HL-60/S4 treated with retinoic acid at 250 ng/mL for 4 days and 3 days (cell line): ENCODE data around the gene ZCCHC4.

ENCODE experiments used
- in situ Hi-C: fragments of 300-500 bp; cut with MboI; formaldehyde crosslinking; loops from 2 replicates; pipeline ENCODE4 v1.7.0; 2022; ENCODE audit warnings: low sequenced_read_pairs

ZCCHC4 gene

GRCh38 chr4:25312496-25313200 lies at the start of gene ZCCHC4:
ZCCHC4 (plus strand) TSS chr4:25312774; CDS start chr4:25312810, 36 bp downstream.
- in situ Hi-C loops: no loop called here

DNA sequence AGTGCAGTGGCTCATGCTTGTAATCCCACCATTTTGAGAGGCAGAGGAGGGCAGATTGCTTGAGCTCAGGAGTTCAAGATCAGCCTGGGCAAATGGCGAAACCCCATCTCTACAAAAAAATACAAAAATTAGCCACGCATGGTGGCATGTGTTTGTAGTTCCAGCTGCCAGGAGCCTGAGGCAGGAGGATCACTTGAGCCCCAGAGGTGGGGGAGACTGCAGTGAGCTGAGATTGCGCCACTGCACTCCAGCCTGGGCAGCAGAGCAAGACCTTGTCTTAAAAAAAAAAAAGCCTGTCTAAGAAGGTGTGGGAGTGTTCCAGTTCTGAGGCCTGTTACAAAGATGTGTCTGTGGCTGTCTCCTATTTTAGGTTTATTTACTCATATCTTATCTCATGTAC lies 40.7 kb upstream of the ZCCHC4 start:
- in situ Hi-C loops: no loop called here

- in situ Hi-C loops: no loop called here
These were observed 32.4 kb upstream of the ZCCHC4 start for GRCh38 chr4:25280210-25280609.

GRCh38 chr4:25283948-25284347 lies 28.6 kb upstream of the ZCCHC4 start:
- in situ Hi-C loops: no loop called here

DNA sequence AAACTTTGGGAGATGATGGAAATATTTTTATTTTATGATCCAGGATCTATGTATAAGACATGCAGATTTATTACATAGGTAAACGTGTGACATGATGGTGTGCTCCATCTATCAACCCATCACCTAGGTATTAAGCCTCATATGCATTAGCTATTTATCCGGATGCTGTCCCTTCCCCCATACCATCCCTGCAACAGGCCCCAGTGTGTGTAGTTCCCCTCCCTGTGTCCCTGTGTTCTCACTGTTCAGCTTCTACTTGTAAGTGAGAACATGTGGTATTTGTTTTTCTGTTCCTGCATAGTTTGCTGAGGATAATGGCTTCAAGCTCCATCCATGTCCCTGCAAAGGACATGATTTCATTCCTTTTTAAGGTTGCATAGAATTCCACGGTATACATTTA lies 28.1 kb upstream of the ZCCHC4 start:
- in situ Hi-C loops: no loop called here

- in situ Hi-C loops: no loop called here
These were observed 22.0 kb upstream of the ZCCHC4 start for GRCh38 chr4:25290490-25291067.

DNA sequence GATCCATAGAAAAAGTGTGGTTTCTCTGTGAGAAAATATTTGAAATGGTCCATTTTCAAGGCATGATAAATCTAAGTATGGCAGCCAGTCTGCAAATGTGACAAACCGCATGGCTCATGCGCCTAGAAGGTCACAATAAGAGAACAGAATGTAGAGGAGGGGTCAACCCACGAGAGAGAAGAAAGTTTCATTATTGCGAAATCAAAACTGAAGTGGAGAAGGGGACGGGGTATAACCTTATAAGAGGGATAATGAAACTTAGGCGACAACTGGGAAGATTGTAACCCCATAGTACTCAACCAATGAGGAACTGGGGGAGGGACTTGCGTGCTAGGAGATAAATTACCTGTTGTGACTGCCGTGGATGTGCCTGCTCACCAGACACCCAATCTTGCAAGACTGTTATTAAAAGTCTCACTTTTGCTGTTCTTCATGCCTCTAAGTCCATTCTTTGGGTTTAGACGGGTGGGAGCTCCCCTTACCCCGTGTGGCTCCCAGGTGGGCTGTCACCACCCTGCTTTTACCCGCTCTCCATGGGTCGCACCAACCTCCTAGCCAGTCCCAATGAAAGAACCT lies 21.3 kb upstream of the ZCCHC4 start:
- in situ Hi-C loops: no loop called here

DNA sequence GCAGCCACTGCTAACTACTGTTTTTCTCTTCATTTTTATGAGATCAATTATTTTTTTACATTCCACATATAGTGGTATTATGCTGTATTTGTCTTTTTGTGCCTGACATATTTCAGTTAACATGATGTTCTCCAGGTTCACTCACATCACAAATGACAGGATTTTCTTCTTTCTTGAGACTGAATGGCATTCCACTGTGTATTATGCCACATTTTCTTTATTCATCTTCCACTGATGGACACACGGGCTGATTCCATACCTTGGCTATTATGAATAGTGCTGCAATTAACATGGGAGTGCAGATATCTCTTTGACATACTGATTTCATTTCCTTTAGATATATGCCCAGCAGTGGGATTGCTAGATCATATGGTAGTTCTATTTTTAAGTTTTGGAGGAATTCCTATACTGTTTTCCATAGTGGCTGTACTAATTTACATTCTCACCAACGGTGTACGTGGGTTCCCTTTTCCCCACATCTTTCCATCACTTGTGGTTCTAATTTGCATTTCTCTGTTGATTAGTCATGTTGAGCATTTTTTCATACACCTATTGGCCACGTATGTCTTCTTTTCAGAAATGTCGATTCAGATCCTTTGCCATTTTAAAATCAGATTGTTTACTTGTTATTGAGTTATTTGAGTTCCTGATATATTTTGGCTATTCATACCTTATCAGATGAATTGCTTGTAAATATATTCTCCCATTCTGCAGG lies 14.9 kb upstream of the ZCCHC4 start:
- in situ Hi-C loops: no loop called here

GRCh38 chr4:25299476-25300203 lies 12.9 kb upstream of the ZCCHC4 start:
- in situ Hi-C loops: no loop called here

DNA sequence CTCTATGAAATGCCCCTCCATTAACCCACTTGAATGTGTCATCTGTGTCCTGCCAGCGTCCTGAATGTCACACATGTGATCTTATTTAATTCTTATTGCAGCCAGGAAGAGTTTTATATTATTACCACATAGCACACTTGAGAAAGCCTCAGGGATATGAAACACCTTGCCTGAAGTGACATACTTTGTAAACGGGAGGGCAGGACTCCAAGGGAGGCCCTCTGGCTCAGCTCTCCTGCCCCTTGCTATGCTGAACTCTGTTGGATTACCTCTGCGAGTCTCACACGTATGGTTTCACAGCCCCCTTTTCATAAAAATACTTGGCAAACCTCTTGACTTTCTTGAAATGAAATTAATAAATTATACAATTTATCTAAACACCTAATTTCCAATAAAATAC lies 11.1 kb upstream of the ZCCHC4 start:
- in situ Hi-C loops: no loop called here

- in situ Hi-C loops: no loop called here
These were observed 9.9 kb upstream of the ZCCHC4 start for GRCh38 chr4:25302626-25303025.

GRCh38 chr4:25303578-25303977 lies 9.0 kb upstream of the ZCCHC4 start:
- in situ Hi-C loops: no loop called here

GRCh38 chr4:25306518-25307057 lies 6.0 kb upstream of the ZCCHC4 start:
- in situ Hi-C loops: no loop called here

- in situ Hi-C loops: no loop called here
These were observed 5.0 kb upstream of the ZCCHC4 start for GRCh38 chr4:25307596-25307995.

DNA sequence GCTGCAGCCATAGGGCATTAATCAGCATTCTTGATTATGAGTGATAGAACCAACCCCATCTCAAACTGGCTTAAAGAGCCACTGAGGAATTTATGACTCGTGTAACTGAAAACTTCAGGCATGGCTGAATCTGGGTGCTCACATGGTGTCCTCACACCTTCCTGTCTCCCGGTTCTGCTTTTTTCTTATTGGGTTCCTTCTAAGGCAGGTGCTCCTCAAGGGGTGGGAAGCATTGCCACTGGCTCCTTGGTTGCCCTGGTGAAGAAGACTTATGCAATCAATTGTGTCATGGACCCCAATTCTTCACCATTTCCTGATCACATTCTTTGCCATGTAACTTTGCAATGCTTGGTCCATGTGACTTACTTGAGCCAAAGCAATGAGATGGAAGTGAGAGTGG lies 4.3 kb upstream of the ZCCHC4 start:
- in situ Hi-C loops: no loop called here

GRCh38 chr4:25308761-25309160 lies 3.8 kb upstream of the ZCCHC4 start:
- in situ Hi-C loops: no loop called here

- in situ Hi-C loops: no loop called here
These were observed 2.3 kb upstream of the ZCCHC4 start for GRCh38 chr4:25310066-25310802.

DNA sequence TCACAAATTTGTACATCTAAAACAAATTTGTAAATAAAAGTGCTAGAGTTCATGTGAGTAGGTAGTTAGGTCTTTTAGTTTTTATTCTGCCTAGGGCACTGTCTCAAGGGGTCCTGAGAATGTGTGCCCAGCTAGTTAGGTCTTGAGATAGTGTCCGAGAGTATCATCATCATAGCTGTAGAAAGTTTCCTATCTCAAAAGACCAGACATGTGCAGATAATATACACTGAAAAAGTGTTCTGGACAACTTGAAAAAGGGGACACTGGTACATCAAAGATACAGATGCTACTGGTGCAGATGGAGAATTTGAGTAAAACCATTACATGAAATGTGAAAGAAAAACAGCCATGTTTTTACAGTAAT lies 1.8 kb upstream of the ZCCHC4 start:
- in situ Hi-C loops: no loop called here

DNA sequence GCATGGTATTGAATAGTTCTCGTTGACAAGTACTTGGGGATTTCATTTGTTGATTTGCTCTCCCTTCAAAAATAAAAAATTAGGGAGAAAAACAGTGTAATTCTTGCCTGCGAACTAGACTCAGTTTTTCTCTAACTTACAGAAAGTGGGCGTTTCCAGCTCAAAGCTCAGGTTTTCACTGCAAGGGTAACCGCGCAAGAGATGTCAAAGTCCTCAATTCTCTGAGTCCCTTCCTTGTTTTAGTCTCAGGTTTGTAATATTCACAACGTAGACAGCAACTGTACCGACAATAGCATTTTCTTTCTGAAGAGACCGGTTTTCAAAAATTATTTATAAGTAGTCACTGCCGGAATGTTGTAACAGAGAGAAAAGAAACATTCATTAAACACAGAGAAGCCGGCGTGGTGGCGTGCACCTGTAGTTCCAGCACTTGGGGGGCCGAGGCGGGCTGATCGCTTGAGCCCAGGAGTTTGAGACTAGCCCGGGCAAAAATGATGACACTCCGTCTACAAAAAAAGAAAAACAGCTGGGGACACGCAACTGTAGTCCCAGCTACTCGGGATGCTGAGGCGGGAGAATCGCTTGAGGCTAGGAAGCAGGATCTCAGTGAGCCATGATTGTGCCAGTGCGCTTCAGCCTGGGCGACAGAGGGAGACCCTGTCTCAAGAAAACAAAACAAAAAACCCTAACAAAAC lies 774 bp downstream of the ZCCHC4 start:
- in situ Hi-C loops: no loop called here

DNA sequence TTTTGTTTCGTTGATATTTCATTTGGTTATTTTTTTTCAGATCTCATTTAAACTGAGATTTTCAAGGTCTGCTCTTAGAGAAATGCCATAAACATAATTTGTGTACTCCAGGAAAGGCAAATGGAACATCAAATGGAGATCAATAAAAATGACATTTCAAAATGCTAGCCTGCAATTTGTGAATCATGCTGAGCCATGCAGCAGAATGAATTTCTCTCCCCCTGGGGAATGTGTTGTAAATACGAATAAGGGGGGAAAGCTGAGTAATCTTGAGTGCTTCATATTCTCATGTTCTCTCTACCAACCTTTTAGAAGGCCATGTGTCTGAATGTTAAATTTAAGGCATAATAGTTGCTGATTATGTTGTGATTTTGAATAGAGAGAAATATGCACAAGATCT lies 7.8 kb downstream of the ZCCHC4 start:
- in situ Hi-C loops: no loop called here
